Adrenal gland (tissue), 12 donors: Measurements from ENCODE around the gene MIOX. TPM values are rescaled to one million over a fixed set of nuclear protein-coding genes. Genes with fewer than 3 reads are reported as not detected.

Experiments
- DNase-seq, 7 donors: peaks; one replicate each; pipeline ENCODE4 v3.0.0-alpha.2; 2019 to 2020
- H3K27ac ChIP-seq, 5 donors: fragments of 200-600 bp; sonication (generic) in 4 of 5; 1 replicate in 3 of 5; 2 replicates in 2 of 5; pipeline versions ENCODE4 v1.5.1 to v1.8.0; 2016 to 2020; ENCODE audit warnings: mild to moderate bottlenecking in 1 of 5
- H3K27me3 ChIP-seq: fragments of 200-600 bp; 2 replicates; pipeline ENCODE4 v1.8.0; 2021
- H3K36me3 ChIP-seq, 2 donors: fragments of 200-600 bp; replicated peaks in 1 of 2; 1 replicate in 1 of 2; 2 replicates in 1 of 2; pipeline versions ENCODE4 v1.5.1 to v1.8.0; 2018 to 2022
- H3K4me1 ChIP-seq, 2 donors: fragments of 200-600 bp; replicated peaks in 1 of 2; 1 replicate in 1 of 2; 2 replicates in 1 of 2; pipeline versions ENCODE4 v1.5.1 to v1.8.0; 2018 to 2021
- H3K4me3 ChIP-seq, 4 donors: fragments of 200-600 bp; sonication (generic) in 3 of 4; one replicate each; pipeline ENCODE4 v1.5.1; 2016 to 2018
- H3K9me3 ChIP-seq, 3 donors: fragments of 200-600 bp; sonication (generic) in 1 of 3; replicated peaks in 1 of 3; 1 replicate in 2 of 3; 2 replicates in 1 of 3; pipeline versions ENCODE4 v1.5.1 to v1.8.0; 2016 to 2021
- CTCF ChIP-seq, 6 experiments: fragments of 450-650 bp in 4 of 6; fragments of 200-600 bp in 2 of 6; sonication (generic) in 1 of 6; IDR thresholded peaks; 1 replicate in 5 of 6; 2 replicates in 1 of 6; pipeline versions ENCODE4 v1.5.1 to v1.8.0; 2016 to 2021; ENCODE audit warnings: antibody characterized with exemption in 6 of 6, mild to moderate bottlenecking in 2 of 6, moderate library complexity in 1 of 6
- POLR2A ChIP-seq, 2 donors: fragments of 450-650 bp; IDR thresholded peaks; one replicate each; pipeline ENCODE4 v1.6.1; 2017; ENCODE audit warnings: antibody characterized with exemption in 2 of 2, mild to moderate bottlenecking in 2 of 2, moderate library complexity in 1 of 2
- WGBS, 4 donors: extraction: QIAGEN DNeasy Blood & Tissue Kit in 2 of 4; methylation state at CpG; one replicate each; pipeline versions ENCODE4 v1.1.5 to v1.1.7; 2013 to 2017; 5-methylcytosine and 5-hydroxymethylcytosine counted together
- intact Hi-C, 2 donors: fragments of 100-400 bp; cut with DNase I; formaldehyde crosslinking; loops; one replicate each; pipeline versions ENCODE4 v1.14.1 to v1.15.0; 2022 to 2023
- polyA plus RNA-seq, 3 donors: library from polyadenylated mRNA; stranded (reverse); fragments of 200-250 nt in 2 of 3; fragments of 350-450 nt in 1 of 3; fragmentation: Illumina TruSeq in 1 of 3; extraction: RNeasy Lipid Tissue Mini Kit (QIAGEN cat#74804) in 1 of 3; gene quantifications; one replicate each; pipeline ENCODE4 v1.2.3, GENCODE V29; 2013 to 2014
- total RNA-seq, 9 donors: library from RNA; depleted of rRNA in 4 of 9; stranded (reverse); fragments of >200 nt in 4 of 9; fragments of 120-200 nt in 1 of 9; fragmentation: NEBNext Ultra II Directional in 1 of 9; extraction: Animal tissue kit (Norgen Biotek cat#: 25700) in 1 of 9; gene quantifications; one replicate each; pipeline versions ENCODE4 v1.1.0 to v1.2.4, GENCODE V29; 2013 to 2023
- donor health status: healthy with polysubstance abuse.
- donor health status: Bipolar disorder and iron deficiency.
- donor health status: DM: yes; HTN: yes; CAD: no.
- donor health status: DM: no; HTN: no; CAD: no.
- donor health status: DM: no; HTN: no; CAD: no.
- donor health status: DM: yes; HTN: yes; CAD: no.

Gene MIOX
- total and polyA plus RNA-seq, 12 donors = not detected

GRCh38 chr22:50439871-50440331 lies 46.8 kb upstream of the MIOX start:
- 21 to 59% (median 56%) methylated on average over 3 to 10 of the region's 10 CpGs for WGBS, 4 donors

GRCh38 chr22:50440544-50441249 lies 46.0 kb upstream of the MIOX start:
- no peak for DNase-seq
- peaks cover 0 to 72% of the 10 kb centered on the region in 2 donors for H3K36me3 ChIP-seq
- intact Hi-C loops = no loop called here
- no peak overlapping the region for H3K4me3 ChIP-seq
- H3K4me1 ChIP-seq = peaks cover 10 to 17% of the 10 kb centered on the region in 2 donors
- peak overlapping the region in 2 of 5 donors; percentile 34 to 75 for H3K27ac ChIP-seq
- H3K27me3 ChIP-seq = no peaks in the 10 kb centered on the region
- no peak for TF ChIP-seq POLR2A (IDR thresholded peaks at IDR 0.05)
- no peak for TF ChIP-seq CTCF (IDR thresholded peaks at IDR 0.05)
- no peaks in the 10 kb centered on the region for H3K9me3 ChIP-seq
- WGBS, 4 donors = 81 to 90% (median 88%) methylated on average over 16 to 26 of the region's 26 CpGs

More at GRCh38 chr22:50439871-50440331, 46.8 kb upstream of the MIOX start:
- no peak for TF ChIP-seq POLR2A (IDR thresholded peaks at IDR 0.05)
- TF ChIP-seq CTCF (IDR thresholded peaks at IDR 0.05) = no peak
- intact Hi-C loops = no loop called here
- Histone ChIP-seq H3K36me3 (peaks cover 0 to 72% of the 10 kb centered on the region in 2 donors), H3K27me3 (no peaks in the 10 kb centered on the region), H3K4me3 (no peak overlapping the region), H3K4me1 (peaks cover 10 to 14% of the 10 kb centered on the region in 2 donors), H3K9me3 (no peaks in the 10 kb centered on the region), H3K27ac (peak overlapping the region in 2 of 5 donors; percentile 34 to 75)
- peak in 5 of 7 donors; percentile 45 to 65 (median 59) for DNase-seq

GRCh38 chr22:50441428-50441993 lies 45.1 kb upstream of the MIOX start:
- Histone ChIP-seq H3K4me1 (peaks cover 10 to 17% of the 10 kb centered on the region in 2 donors), H3K27me3 (no peaks in the 10 kb centered on the region), H3K36me3 (peaks cover 0 to 72% of the 10 kb centered on the region in 2 donors), H3K27ac (no peak overlapping the region), H3K9me3 (no peaks in the 10 kb centered on the region), H3K4me3 (no peak overlapping the region)
- no peak for TF ChIP-seq CTCF (IDR thresholded peaks at IDR 0.05)
- TF ChIP-seq POLR2A (IDR thresholded peaks at IDR 0.05) = no peak
- 89 to 93% (median 91%) methylated on average over 7 to 17 of the region's 17 CpGs for WGBS, 4 donors
- intact Hi-C loops = no loop called here
- no peak for DNase-seq

- Histone ChIP-seq H3K9me3 (no peaks in the 10 kb centered on the region), H3K27ac (peak overlapping the region in 3 of 5 donors; percentile 62 to 82 (median 79)), H3K36me3 (peaks cover 0 to 72% of the 10 kb centered on the region in 2 donors), H3K4me1 (peaks cover 10 to 17% of the 10 kb centered on the region in 2 donors), H3K27me3 (no peaks in the 10 kb centered on the region), H3K4me3 (no peak overlapping the region)
- WGBS, 4 donors = 83 to 93% (median 89%) methylated on average over 5 to 15 of the region's 15 CpGs
- intact Hi-C loops = no loop called here
- no peak for DNase-seq
- TF ChIP-seq CTCF (IDR thresholded peaks at IDR 0.05) = no peak
Measured at GRCh38 chr22:50443197-50443596, 43.5 kb upstream of the MIOX start.
